SU-DHL-6 (cell line): Measurements from ENCODE around the gene REXO2.

Experiments
- CTCF ChIP-seq: fragments of 200-600 bp; sonication (generic); IDR thresholded peaks from one replicate; pipeline ENCODE4 v1.5.1; 2017; ENCODE audit warnings: antibody characterized with exemption, mild to moderate bottlenecking, low read length, moderate library complexity; ENCODE audit not compliant: insufficient read depth, poor library complexity, severe bottlenecking
- EZH2phosphoT487 ChIP-seq: fragments of 200-600 bp; sonication (generic), shearing (Covaris generic); conservative IDR thresholded peaks from 2 replicates; pipeline ENCODE4 v1.6.1; 2018; ENCODE audit warnings: mild to moderate bottlenecking, antibody characterized with exemption, low read length, moderate library complexity, mixed read lengths

DNA sequence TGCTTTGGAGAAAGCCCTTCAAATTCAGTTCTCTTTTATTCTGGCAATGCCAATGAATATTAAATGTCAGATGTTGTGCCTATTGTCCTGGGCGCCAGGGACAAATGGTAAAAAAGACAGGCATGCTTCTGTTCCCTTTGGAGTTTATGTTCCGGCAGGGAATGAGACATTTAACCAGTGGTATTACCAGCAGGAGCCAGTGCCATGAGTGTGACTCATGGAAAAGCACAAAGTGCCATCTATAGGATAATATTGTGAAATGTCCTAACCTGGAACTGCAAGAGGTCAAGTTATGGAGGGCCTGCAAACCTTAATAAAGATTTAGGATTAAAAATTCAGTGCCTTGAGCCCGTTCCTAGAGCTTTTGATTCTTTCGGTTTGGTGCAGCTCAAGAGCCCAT, 39.5 kb downstream of the REXO2 start:
- no peak for TF ChIP-seq CTCF
- no peak for TF ChIP-seq EZH2phosphoT487
